Fibroblast of pulmonary artery (primary cell): ENCODE data around the gene NKX2-4.
A peak's percentile ranks its signal among the peaks of the same experiment; 100 is the strongest.

Experiments
- DNase-seq: peaks from one replicate; pipeline ENCODE4 v3.0.0-alpha.2; 2010; ENCODE audit warnings: low read depth
- H3K4me3 ChIP-seq: replicated peaks from 2 replicates; pipeline ENCODE4 v1.5.1; 2011; ENCODE audit warnings: low read depth, mild to moderate bottlenecking, control low read depth, low read length, moderate library complexity
- CTCF ChIP-seq: IDR thresholded peaks from 2 replicates; pipeline ENCODE4 v1.5.1; 2011; ENCODE audit warnings: mild to moderate bottlenecking, control low read depth, low read length, inconsistent platforms; ENCODE audit errors: missing control alignments

NKX2-4 gene

GRCh38 chr20:21397341-21398108, at the start of gene NKX2-4:
TSS of gene NKX2-4 (minus strand) at chr20:21397526. CDS start at chr20:21397399, 127 bp downstream.
- H3K4me3 ChIP-seq, result no peak within 1 kb of the TSS
- DNase-seq, result no peak

DNA sequence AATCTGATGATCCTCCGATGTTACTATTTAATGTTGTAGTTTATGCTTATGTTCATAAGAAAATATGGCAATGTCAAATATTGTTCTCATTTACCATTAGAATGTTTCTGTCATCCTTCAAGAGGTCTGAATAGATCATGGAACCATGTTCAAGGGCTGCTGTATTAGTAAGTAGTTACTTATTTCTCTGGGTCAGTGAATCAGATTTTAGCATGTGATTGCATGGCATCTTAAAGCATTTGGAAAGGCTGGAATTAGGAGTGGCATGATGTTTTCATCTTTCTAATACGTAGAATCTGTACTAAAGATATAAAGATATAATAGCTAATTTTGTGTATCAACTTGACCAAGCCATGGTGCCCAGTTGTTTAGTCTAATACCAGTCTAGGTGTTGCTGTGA, 40.5 kb upstream of the NKX2-4 start:
- no peak for DNase-seq
- no peak overlapping the region for H3K4me3 ChIP-seq
- no peak for TF ChIP-seq CTCF

More at GRCh38 chr20:21397341-21398108, at the start of gene NKX2-4:
- TF ChIP-seq CTCF, result no peak

GRCh38 chr20:21437248-21437647, 39.9 kb upstream of the NKX2-4 start:
- no peak for DNase-seq
- TF ChIP-seq CTCF, result no peak
- no peak overlapping the region for H3K4me3 ChIP-seq

GRCh38 chr20:21436205-21436604, 38.9 kb upstream of the NKX2-4 start:
- peak; percentile 67 for DNase-seq
- TF ChIP-seq CTCF, result no peak
- H3K4me3 ChIP-seq, result no peak overlapping the region

DNA sequence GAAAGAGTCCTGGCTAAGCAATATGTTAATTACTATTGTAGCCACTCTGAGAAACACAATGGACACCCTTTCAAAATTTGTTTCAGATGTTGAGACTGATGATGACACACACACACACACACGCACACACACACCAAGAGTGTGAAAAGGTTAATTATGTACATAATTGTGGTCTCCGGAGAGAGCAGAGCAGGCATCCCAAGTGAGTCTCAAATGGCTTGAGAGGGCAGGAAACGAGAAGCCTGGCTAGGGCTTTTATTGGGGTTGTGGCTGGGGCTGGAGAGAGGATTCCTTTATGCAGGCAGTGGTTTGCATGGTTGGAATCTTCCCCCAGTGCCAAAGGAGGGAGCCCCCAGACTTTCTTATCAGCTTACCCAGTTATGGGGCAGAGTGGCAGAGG, 38.2 kb upstream of the NKX2-4 start:
- no peak for TF ChIP-seq CTCF
- H3K4me3 ChIP-seq, result no peak overlapping the region
- no peak for DNase-seq

GRCh38 chr20:21433329-21433890, 36.1 kb upstream of the NKX2-4 start:
- peak; percentile 26 for DNase-seq

More at GRCh38 chr20:21433329-21433890, 36.1 kb upstream of the NKX2-4 start:
- no peak for TF ChIP-seq CTCF
- no peak overlapping the region for H3K4me3 ChIP-seq
